Esophagus squamous epithelium (tissue), 4 donors: Measurements from ENCODE around the gene TMEM158.

ENCODE experiments used
- CTCF ChIP-seq, 6 experiments: fragments of 450-650 bp in 4 of 6; fragments of 200-600 bp in 2 of 6; sonication (generic) in 2 of 6; IDR thresholded peaks; one replicate each; pipeline ENCODE4 v1.5.1; 2016 to 2019; ENCODE audit warnings: antibody characterized with exemption in 6 of 6, mild to moderate bottlenecking in 4 of 6, moderate library complexity in 4 of 6
- POLR2A ChIP-seq, 4 donors: fragments of 450-650 bp; IDR thresholded peaks; one replicate each; pipeline ENCODE4 v1.6.1; 2017; ENCODE audit warnings: antibody characterized with exemption in 4 of 4, mild to moderate bottlenecking in 4 of 4, moderate library complexity in 3 of 4

- TF ChIP-seq POLR2A (IDR thresholded peaks at IDR 0.05) (no peak), CTCF (IDR thresholded peaks at IDR 0.05) (no peak)
These were observed 452 bp downstream of the TMEM158 start for GRCh38 chr3:45225465-45226205.
